ENCODE measurements around the gene SHB.

The SHB gene

GRCh38 chr9:37946041-37946440 is 123.0 kb downstream of the SHB start:
- no peak for TF ChIP-seq CTCF (IDR thresholded peaks at IDR 0.05)
- H3K27ac ChIP-seq, result no peak overlapping the region
- no peak for DNase-seq (ENCODE audit: low spot score)
- H3K4me3 ChIP-seq, result no peak overlapping the region

- Histone ChIP-seq H3K27ac (peak overlapping the region in 1 of 2 donors; percentile 53), H3K4me3 (no peak overlapping the region)
- no peak for DNase-seq (ENCODE audit: low spot score)
- TF ChIP-seq CTCF (IDR thresholded peaks at IDR 0.05), result no peak
These were observed 124.2 kb downstream of the SHB start for GRCh38 chr9:37944671-37945481.

GRCh38 chr9:37944266-37944650 is 124.8 kb downstream of the SHB start:
- TF ChIP-seq CTCF (IDR thresholded peaks at IDR 0.05), result no peak
- DNase-seq (ENCODE audit: low spot score), result no peak
- Histone ChIP-seq H3K4me3 (no peak overlapping the region), H3K27ac (peak overlapping the region in 1 of 2 donors; percentile 53)

GRCh38 chr9:37943345-37944265 is 125.4 kb downstream of the SHB start:
- TF ChIP-seq CTCF (IDR thresholded peaks at IDR 0.05), result no peak
- Histone ChIP-seq H3K27ac (peak overlapping the region in 1 of 2 donors; percentile 53), H3K4me3 (no peak overlapping the region)
- no peak for DNase-seq (ENCODE audit: low spot score)

GRCh38 chr9:37942621-37943344 is 126.2 kb downstream of the SHB start:
- no peak for TF ChIP-seq CTCF (IDR thresholded peaks at IDR 0.05)
- Histone ChIP-seq H3K27ac (no peak overlapping the region), H3K4me3 (no peak overlapping the region)
- no peak for DNase-seq (ENCODE audit: low spot score)

GRCh38 chr9:37941253-37941652 is 127.8 kb downstream of the SHB start:
- DNase-seq (ENCODE audit: low spot score), result no peak
- Histone ChIP-seq H3K27ac (no peak overlapping the region), H3K4me3 (no peak overlapping the region)
- no peak for TF ChIP-seq CTCF (IDR thresholded peaks at IDR 0.05)
